RWPE2 (cell line): ENCODE results near the gene CCDC85A.
"Not testable (repeated sequence)": the region's sequence is repeated elsewhere in the genome, so short reads cannot be mapped to it uniquely, and the experiment has no call there.

ENCODE experiments used
- ATAC-seq: fragments of 200-7000 bp; cut with Tn5 transposase; 3 replicates; pipeline ENCODE4 v1.9.1; 2021; ENCODE audit warnings: low read depth
- DNase-seq: peaks from one replicate; pipeline ENCODE4 v3.0.0-alpha.2; 2020; ENCODE audit warnings: low spot score
- H3K27ac ChIP-seq: fragments of 450-650 bp; 2 replicates; pipeline ENCODE4 v1.5.1; 2017; ENCODE audit warnings: mild to moderate bottlenecking; ENCODE audit not compliant: poor library complexity, severe bottlenecking
- H3K27me3 ChIP-seq: fragments of 250-450 bp; sonication (Bioruptor Pico); 2 replicates; pipeline ENCODE4 v1.5.1; 2021; ENCODE audit warnings: mild to moderate bottlenecking, moderate library complexity; ENCODE audit not compliant: insufficient read depth, poor library complexity, severe bottlenecking
- H3K36me3 ChIP-seq: fragments of 250-450 bp; sonication (Bioruptor Pico); 2 replicates; pipeline ENCODE4 v1.5.1; 2020; ENCODE audit warnings: low read depth, mild to moderate bottlenecking, moderate library complexity
- H3K4me1 ChIP-seq: fragments of 250-450 bp; sonication (Bioruptor Pico); 2 replicates; pipeline ENCODE4 v1.5.1; 2021; ENCODE audit warnings: mild to moderate bottlenecking, moderate library complexity; ENCODE audit not compliant: insufficient read depth, poor library complexity, severe bottlenecking
- H3K4me3 ChIP-seq: fragments of 250-450 bp; sonication (Bioruptor Pico); 2 replicates; pipeline ENCODE4 v1.5.1; 2021; ENCODE audit warnings: mild to moderate bottlenecking, moderate library complexity; ENCODE audit not compliant: severe bottlenecking
- H3K9me3 ChIP-seq: fragments of 250-450 bp; sonication (Bioruptor Pico); 2 replicates; pipeline ENCODE4 v1.5.1; 2021; ENCODE audit warnings: mild to moderate bottlenecking, moderate library complexity; ENCODE audit not compliant: severe bottlenecking
- TF ChIP-seq, protein P1 (sequence below): fragments of 450-650 bp; IDR thresholded peaks from one replicate; pipeline ENCODE4 v1.5.1; 2017; ENCODE audit warnings: mild to moderate bottlenecking, moderate library complexity; ENCODE audit not compliant: poor library complexity, severe bottlenecking

CCDC85A gene

GRCh38 chr2:56151841-56152240, 31.9 kb upstream of the CCDC85A start:
- Histone ChIP-seq H3K36me3 (no peaks in the 10 kb centered on the region), H3K27ac (no peak overlapping the region), H3K27me3 (no peaks in the 10 kb centered on the region), H3K4me3 (no peak overlapping the region), H3K4me1 (no peaks in the 10 kb centered on the region), H3K9me3 (no peaks in the 10 kb centered on the region)
- DNase-seq: no peak
- TF ChIP-seq, protein P1, sequence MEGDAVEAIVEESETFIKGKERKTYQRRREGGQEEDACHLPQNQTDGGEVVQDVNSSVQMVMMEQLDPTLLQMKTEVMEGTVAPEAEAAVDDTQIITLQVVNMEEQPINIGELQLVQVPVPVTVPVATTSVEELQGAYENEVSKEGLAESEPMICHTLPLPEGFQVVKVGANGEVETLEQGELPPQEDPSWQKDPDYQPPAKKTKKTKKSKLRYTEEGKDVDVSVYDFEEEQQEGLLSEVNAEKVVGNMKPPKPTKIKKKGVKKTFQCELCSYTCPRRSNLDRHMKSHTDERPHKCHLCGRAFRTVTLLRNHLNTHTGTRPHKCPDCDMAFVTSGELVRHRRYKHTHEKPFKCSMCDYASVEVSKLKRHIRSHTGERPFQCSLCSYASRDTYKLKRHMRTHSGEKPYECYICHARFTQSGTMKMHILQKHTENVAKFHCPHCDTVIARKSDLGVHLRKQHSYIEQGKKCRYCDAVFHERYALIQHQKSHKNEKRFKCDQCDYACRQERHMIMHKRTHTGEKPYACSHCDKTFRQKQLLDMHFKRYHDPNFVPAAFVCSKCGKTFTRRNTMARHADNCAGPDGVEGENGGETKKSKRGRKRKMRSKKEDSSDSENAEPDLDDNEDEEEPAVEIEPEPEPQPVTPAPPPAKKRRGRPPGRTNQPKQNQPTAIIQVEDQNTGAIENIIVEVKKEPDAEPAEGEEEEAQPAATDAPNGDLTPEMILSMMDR: no peak
- no peak for ATAC-seq

DNA sequence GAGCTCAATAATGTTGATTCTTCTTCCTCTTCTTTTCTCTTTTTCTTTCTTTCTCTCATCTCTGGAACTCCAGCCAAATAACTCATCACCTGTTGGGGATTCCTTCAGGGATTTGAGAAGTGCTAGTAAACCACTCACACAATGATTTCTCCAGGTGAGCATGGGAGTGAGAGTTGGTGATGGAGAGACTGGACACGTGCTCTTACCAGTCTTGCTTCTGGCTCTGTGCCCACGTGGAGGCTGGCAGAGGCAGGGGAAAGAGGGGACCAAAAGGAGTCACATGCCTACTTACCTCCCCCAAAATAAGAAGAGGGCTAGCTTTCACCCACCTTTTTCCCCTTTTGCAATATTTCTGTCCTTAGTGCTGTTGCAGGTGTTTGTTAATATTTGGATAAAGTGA, 28.6 kb upstream of the CCDC85A start:
- DNase-seq: no peak
- H3K36me3 ChIP-seq: no peaks in the 10 kb centered on the region
- no peak overlapping the region for H3K4me3 ChIP-seq
- no peaks in the 10 kb centered on the region for H3K9me3 ChIP-seq
- TF ChIP-seq, protein P1: no peak
- H3K27ac ChIP-seq: no peak overlapping the region
- no peaks in the 10 kb centered on the region for H3K4me1 ChIP-seq
- ATAC-seq: no peak
- H3K27me3 ChIP-seq: no peaks in the 10 kb centered on the region

- H3K4me1 ChIP-seq, H3K27ac ChIP-seq, H3K9me3 ChIP-seq, H3K36me3 ChIP-seq, ATAC-seq, H3K4me3 ChIP-seq, DNase-seq, H3K27me3 ChIP-seq: not testable (repeated sequence)
These were observed 23.9 kb upstream of the CCDC85A start for GRCh38 chr2:56159875-56160274.

DNA sequence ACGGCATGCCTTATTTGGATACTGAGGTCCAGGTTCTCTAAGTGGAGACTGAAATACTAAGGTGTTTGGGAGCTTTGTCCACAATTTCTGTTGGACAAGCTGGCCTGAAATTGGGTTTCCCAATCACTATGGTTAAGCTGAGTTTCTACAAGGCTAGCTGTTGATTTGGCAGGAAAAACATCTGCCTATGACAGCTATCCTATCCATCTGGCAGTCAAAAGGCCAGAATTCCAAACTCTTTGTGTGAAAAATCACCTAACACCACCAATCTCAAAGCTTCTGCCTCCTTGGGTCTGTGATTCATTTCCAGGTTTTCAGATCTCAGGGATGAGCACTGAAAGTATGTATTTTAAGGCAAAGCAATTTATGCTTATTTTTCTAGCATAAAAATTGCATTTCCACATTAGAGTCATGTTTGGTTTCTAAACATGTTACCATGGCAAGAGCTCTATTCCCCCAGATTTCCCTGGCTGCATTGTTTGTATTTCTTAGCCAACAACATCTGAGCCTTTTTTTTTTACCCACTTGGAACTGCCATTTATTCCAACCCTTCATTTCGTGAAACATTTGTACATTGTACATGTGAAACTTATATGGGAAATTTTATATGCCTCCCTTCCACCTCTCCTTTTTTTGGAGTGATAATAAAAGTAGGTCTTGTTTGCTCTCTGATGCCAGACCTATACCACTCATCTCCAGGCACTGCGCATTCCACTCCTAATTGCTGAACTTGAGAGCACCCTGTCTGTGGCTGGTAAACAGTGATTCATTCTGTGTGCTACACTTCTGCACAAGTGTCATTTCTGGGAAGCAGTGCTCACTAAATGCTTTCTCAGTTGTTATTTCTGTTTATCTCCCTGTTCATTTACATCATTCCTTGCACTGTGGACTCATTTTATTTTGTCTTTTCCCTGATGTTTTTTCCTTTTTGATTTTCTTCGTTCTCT, 15.9 kb upstream of the CCDC85A start:
- peak; percentile 50; the same call in 1 of the 3 replicates for ATAC-seq
- H3K36me3 ChIP-seq: no peaks in the 10 kb centered on the region
- H3K4me3 ChIP-seq: no peak overlapping the region
- TF ChIP-seq, protein P1: no peak
- DNase-seq: no peak
- H3K9me3 ChIP-seq: no peaks in the 10 kb centered on the region
- H3K27me3 ChIP-seq: no peaks in the 10 kb centered on the region
- H3K4me1 ChIP-seq: no peaks in the 10 kb centered on the region
- H3K27ac ChIP-seq: no peak overlapping the region

GRCh38 chr2:56169521-56169920, 14.3 kb upstream of the CCDC85A start:
- no peaks in the 10 kb centered on the region for H3K36me3 ChIP-seq
- no peak overlapping the region for H3K27ac ChIP-seq
- DNase-seq (no peak), ATAC-seq (no peak)
- no peaks in the 10 kb centered on the region for H3K27me3 ChIP-seq
- no peaks in the 10 kb centered on the region for H3K9me3 ChIP-seq
- TF ChIP-seq, protein P1: no peak
- no peak overlapping the region for H3K4me3 ChIP-seq
- H3K4me1 ChIP-seq: no peaks in the 10 kb centered on the region
